Esophagus squamous epithelium (tissue), 4 donors: ENCODE data around the gene RFNG.

Experiments used
- CTCF ChIP-seq, 6 experiments: fragments of 450-650 bp in 4 of 6; fragments of 200-600 bp in 2 of 6; sonication (generic) in 2 of 6; IDR thresholded peaks; one replicate each; pipeline ENCODE4 v1.5.1; 2016 to 2019; ENCODE audit warnings: antibody characterized with exemption in 6 of 6, mild to moderate bottlenecking in 4 of 6, moderate library complexity in 4 of 6
- POLR2A ChIP-seq, 4 donors: fragments of 450-650 bp; IDR thresholded peaks; one replicate each; pipeline ENCODE4 v1.6.1; 2017; ENCODE audit warnings: antibody characterized with exemption in 4 of 4, mild to moderate bottlenecking in 4 of 4, moderate library complexity in 3 of 4

- no peak for TF ChIP-seq CTCF (IDR thresholded peaks at IDR 0.05)
- TF ChIP-seq POLR2A (IDR thresholded peaks at IDR 0.05) = no peak
Measured at GRCh38 chr17:82047379-82047778, 4.2 kb downstream of the RFNG start.
